Small intestine (tissue), 7 donors: ENCODE data around the gene DHRS4. TPM values are rescaled to one million over a fixed set of nuclear protein-coding genes. Genes with fewer than 3 reads are reported as not detected.

Source experiments
- DNase-seq, 2 donors: peaks; one replicate each; pipeline versions ENCODE4 v3.0.0 to v3.0.0-alpha.2; 2013
- FAIRE-seq: peaks from 2 replicates; lab custom pipeline; 2012; peaks lifted over from hg19 to GRCh38; lab: Jason Lieb, UNC
- H3K27ac ChIP-seq, 3 donors: one replicate each; pipeline ENCODE4 v1.5.1; 2013; ENCODE audit warnings: low read length in 2 of 3, mild to moderate bottlenecking in 2 of 3, control low read depth in 1 of 3, inconsistent platforms in 1 of 3, low read depth in 1 of 3, moderate library complexity in 1 of 3
- H3K27me3 ChIP-seq, 3 donors: one replicate each; pipeline ENCODE4 v1.6.1; 2013; ENCODE audit warnings: low read length in 3 of 3, inconsistent platforms in 1 of 3; ENCODE audit not compliant: control insufficient read depth in 3 of 3, insufficient read depth in 3 of 3
- H3K36me3 ChIP-seq, 3 donors: one replicate each; pipeline ENCODE4 v1.6.1; 2013; ENCODE audit warnings: low read length in 3 of 3, inconsistent platforms in 1 of 3, low read depth in 1 of 3, mild to moderate bottlenecking in 1 of 3, moderate library complexity in 1 of 3; ENCODE audit not compliant: control insufficient read depth in 3 of 3, insufficient read depth in 2 of 3
- H3K4me1 ChIP-seq, 3 donors: one replicate each; pipeline ENCODE4 v1.6.1; 2013; ENCODE audit warnings: low read length in 2 of 3, inconsistent platforms in 1 of 3, low read depth in 1 of 3, mild to moderate bottlenecking in 1 of 3, moderate library complexity in 1 of 3; ENCODE audit not compliant: control insufficient read depth in 3 of 3, insufficient read depth in 2 of 3
- H3K4me3 ChIP-seq, 3 donors: one replicate each; pipeline ENCODE4 v1.5.1; 2013; ENCODE audit warnings: low read length in 3 of 3, control low read depth in 1 of 3, inconsistent platforms in 1 of 3, low read depth in 1 of 3, mild to moderate bottlenecking in 1 of 3, moderate library complexity in 1 of 3
- H3K9me3 ChIP-seq, 2 donors: one replicate each; pipeline ENCODE4 v1.6.1; 2013; ENCODE audit warnings: low read depth in 1 of 2, low read length in 1 of 2; ENCODE audit not compliant: control insufficient read depth in 2 of 2, insufficient read depth in 1 of 2
- WGBS, 3 donors: extraction: QIAGEN DNeasy Blood & Tissue Kit; methylation state at CpG; one replicate each; pipeline ENCODE4 v1.1.7; 2013; 5-methylcytosine and 5-hydroxymethylcytosine counted together
- polyA plus RNA-seq, 4 donors: library from polyadenylated mRNA; stranded (reverse) in 3 of 4; unstranded in 1 of 4; fragments of 200-250 nt in 3 of 4; fragments of 120-200 nt in 1 of 4; gene quantifications; one replicate each; pipeline versions ENCODE4 v1.2.1 to v1.2.3, GENCODE V29; 2013
- donor health status: healthy with polysubstance abuse.
- donor health status: control.
- donor health status: control.
- donor health status: Bipolar disorder and iron deficiency.
- donor health status: healthy.

DHRS4 gene
- polyA plus RNA-seq, 4 donors = 61.6 to 163 (median 135) TPM

DNA sequence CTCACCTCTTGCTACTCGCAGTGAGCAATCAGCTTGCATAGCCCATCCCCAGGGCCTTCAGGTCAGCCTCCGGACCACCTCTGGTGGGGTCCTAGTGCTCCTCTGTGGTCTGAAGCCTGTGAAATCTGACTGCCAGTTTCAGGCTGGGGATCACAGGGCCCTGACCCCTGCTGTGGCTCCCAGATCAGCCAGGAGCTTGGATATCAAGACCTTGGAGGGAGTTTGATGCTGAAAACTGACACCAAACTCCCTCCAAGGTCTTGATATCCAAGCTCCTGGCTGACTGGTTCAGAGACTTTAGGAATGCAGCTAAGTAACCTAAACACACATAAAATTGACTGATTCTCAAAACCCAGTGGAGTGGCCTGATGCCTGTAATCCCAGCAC lies 19.8 kb upstream of the DHRS4 start:
- WGBS, 3 donors = 77 to 96% (median 79%) methylated on average over 2 of the region's 2 CpGs
- H3K4me1 ChIP-seq = peaks cover 0 to 45% (median 21%) of the 10 kb centered on the region in 3 donors
- peaks cover 0 to 4% of the 10 kb centered on the region in 2 donors for H3K9me3 ChIP-seq
- H3K4me3 ChIP-seq = no peak overlapping the region
- H3K27ac ChIP-seq = no peak overlapping the region
- DNase-seq (no peak), FAIRE-seq (no peak)
- no peaks in the 10 kb centered on the region for H3K36me3 ChIP-seq
- no peaks in the 10 kb centered on the region for H3K27me3 ChIP-seq

DNA sequence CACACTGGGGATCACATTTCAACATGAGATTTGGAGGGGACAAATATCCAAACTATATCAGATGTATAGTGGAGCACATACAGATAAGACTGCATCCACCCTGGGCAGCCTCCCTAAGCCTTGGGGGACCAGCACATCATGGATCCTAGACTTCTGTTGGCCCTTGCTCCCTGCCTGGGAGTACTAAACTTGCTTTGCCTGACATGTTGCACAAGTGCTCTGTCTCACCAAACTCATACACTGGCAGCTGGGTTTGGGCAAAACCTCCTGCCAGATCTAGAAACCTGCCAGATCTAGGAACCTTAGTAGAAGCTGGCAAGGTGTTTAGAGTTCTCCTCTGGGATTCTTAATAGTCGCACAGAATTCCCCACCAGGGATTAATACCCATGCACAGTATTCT lies 18.4 kb upstream of the DHRS4 start:
- Histone ChIP-seq H3K4me3 (no peak overlapping the region), H3K4me1 (peaks cover 0 to 41% (median 21%) of the 10 kb centered on the region in 3 donors), H3K9me3 (peaks cover 0 to 4% of the 10 kb centered on the region in 2 donors), H3K36me3 (no peaks in the 10 kb centered on the region), H3K27ac (peak overlapping the region in 1 of 3 donors; percentile 57), H3K27me3 (no peaks in the 10 kb centered on the region)
- DNase-seq (no peak), FAIRE-seq (no peak)
- 82 to 87% (median 83%) methylated on average over 1 of the region's 1 CpG for WGBS, 3 donors

DNA sequence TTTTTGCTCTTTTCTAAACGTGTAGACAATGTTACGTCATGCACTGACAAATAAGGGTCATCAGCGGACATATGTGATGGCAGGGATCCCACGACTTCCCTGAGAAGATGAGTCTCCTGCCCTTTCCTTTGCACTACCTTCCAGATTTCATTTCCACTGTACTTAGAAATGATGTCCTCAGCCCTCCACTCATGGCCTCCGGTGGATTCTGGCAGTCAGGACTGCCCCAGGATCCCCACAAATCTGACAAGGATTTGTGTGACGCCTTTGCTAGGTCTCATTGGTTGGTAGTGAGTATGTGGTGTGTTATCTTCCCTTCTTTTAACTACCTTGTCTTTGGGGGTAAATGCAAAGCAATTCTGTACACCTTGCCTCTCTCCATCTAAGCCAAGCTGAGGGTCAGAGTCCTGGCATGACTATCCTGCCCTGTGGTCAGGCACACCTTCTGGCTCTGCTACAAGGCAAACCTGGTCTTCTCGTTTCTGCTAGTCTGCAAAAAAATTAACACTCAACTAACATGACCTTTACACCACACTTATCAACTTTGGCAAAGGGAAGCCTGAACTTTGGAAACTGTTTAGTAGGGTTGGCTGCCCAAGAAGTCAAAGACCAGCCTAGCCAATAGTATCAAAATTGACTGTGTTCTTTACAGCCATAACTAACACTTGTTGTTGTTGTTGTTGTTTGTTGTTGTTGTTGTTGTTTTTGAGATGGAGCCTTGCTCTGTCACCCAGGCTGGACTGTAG lies 17.3 kb upstream of the DHRS4 start:
- Histone ChIP-seq H3K27ac (peak overlapping the region in 2 of 3 donors; percentile 18 to 30), H3K9me3 (peaks cover 0 to 4% of the 10 kb centered on the region in 2 donors), H3K4me3 (no peak overlapping the region), H3K27me3 (no peaks in the 10 kb centered on the region), H3K36me3 (peaks cover 0 to 4% (median 3%) of the 10 kb centered on the region in 3 donors), H3K4me1 (peaks cover 0 to 31% (median 15%) of the 10 kb centered on the region in 3 donors)
- WGBS, 3 donors = 51 to 71% (median 52%) methylated on average over 7 of the region's 7 CpGs
- no peak for FAIRE-seq
- DNase-seq = peak; percentile 79 to 97

DNA sequence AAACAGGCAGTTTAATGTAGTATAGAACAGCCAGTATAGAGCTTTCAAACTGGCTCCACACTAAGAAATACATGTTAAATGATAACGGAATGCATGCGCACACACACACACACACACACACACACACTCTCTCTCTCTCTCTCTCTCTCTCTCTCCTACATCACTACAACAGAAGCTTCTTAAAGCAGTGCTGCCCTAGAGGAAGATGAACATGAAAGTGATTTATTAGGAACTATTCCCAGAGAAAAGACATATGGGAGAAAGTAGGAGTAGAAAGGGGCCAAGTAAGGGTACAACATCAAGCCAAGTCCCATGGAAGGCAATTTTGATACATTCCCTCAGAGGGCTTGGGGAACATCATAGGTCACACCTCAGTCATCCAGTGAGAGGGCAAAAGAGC lies 16.4 kb upstream of the DHRS4 start:
- 74 to 91% (median 79%) methylated on average over 2 of the region's 2 CpGs for WGBS, 3 donors
- peaks cover 0 to 4% of the 10 kb centered on the region in 2 donors for H3K9me3 ChIP-seq
- FAIRE-seq (no peak), DNase-seq (no peak)
- peaks cover 0 to 4% (median 3%) of the 10 kb centered on the region in 3 donors for H3K36me3 ChIP-seq
- H3K4me3 ChIP-seq = no peak overlapping the region
- peak overlapping the region in 1 of 3 donors; percentile 27 for H3K27ac ChIP-seq
- H3K4me1 ChIP-seq = peaks cover 0 to 27% (median 15%) of the 10 kb centered on the region in 3 donors
- H3K27me3 ChIP-seq = no peaks in the 10 kb centered on the region

DNA sequence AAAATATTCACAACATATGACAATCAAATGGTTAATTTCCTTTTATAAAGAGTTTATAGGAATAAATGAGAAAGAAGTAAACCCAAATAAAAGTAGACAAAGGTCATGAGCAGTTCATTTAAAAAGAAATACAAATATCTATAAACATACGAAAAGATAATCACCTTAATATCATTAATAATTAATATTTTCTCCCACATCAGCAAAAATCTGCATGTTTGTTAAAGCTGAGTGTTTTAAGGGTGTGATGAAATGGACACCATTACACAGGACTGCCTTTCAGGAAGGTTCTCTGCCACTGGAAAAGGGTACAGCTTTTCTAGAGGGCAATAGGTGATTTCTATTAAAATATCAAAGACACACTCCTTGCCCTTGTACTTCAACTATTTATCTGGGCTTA lies 14.7 kb upstream of the DHRS4 start:
- 35 to 72% (median 36%) methylated on average over 1 of the region's 1 CpG for WGBS, 3 donors
- peak; percentile 70 for FAIRE-seq

DNA sequence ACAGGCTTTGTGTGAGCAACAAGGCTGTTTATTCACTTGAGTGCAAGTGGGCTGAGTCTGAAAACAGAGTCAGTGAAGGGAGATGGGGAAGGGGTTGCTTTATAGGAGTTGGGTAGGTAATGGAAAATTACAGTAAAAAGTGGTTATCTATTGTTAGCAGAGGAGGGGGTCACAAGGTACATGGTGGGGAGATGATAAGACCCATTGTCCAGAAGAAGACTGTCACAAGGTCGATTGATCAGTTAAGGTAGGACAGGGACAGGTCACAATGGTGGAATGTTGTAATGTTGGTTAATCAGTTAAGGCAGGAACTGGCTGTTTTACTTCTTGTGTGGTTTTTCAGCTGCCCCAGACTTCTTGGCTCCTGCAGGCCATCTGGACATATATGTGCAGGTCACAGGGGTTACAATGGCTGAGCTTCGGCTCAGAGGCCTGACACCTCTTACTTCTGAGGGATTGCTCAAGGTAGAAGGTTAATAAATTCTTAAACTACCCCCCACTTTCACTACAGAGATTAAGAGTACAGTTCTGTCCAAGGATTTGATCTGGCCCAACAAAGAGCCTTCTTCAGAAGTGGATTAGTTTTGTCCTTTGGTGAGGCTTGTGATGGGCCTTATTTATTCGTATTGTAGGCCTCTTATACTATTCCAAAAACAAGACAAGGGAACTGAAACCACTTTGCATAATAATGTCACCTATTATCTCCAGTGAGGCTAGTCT lies 13.8 kb upstream of the DHRS4 start:
- Histone ChIP-seq H3K9me3 (peaks cover 0 to 4% of the 10 kb centered on the region in 2 donors), H3K27me3 (no peaks in the 10 kb centered on the region), H3K27ac (no peak overlapping the region), H3K4me3 (no peak overlapping the region), H3K4me1 (peaks cover 0 to 13% (median 12%) of the 10 kb centered on the region in 3 donors), H3K36me3 (peaks cover 0 to 7% (median 4%) of the 10 kb centered on the region in 3 donors)
- WGBS, 3 donors = 81 to 82% (median 82%) methylated on average over 3 of the region's 3 CpGs
- no peak for DNase-seq
- no peak for FAIRE-seq

More for the DNA sequence above, 14.7 kb upstream of the DHRS4 start:
- Histone ChIP-seq H3K36me3 (peaks cover 0 to 7% (median 4%) of the 10 kb centered on the region in 3 donors), H3K27me3 (no peaks in the 10 kb centered on the region), H3K4me1 (peaks cover 0 to 17% (median 12%) of the 10 kb centered on the region in 3 donors), H3K27ac (no peak overlapping the region), H3K9me3 (peaks cover 0 to 4% of the 10 kb centered on the region in 2 donors), H3K4me3 (no peak overlapping the region)
- no peak for DNase-seq

DNA sequence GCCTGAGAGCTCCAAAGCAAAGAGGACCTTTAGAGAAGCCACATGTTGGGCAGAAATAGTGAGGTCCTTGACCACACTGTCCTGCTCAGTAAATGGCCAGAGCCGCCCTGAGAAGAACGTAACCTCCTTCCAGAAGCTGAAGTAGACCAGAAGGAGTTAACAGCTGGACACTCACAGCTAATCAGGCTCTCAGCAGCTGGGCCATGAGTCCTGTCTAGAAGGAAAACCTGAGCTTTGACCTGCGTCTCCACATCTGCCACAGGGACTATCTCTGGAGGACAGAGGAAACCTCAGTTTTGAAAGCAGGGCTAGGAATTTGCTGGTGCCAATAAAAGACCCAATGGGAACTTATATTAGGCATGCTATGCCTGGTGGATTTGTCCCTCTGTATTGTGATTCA lies 12.3 kb upstream of the DHRS4 start:
- no peak overlapping the region for H3K4me3 ChIP-seq
- 46 to 75% (median 47%) methylated on average over 3 of the region's 3 CpGs for WGBS, 3 donors

DNA sequence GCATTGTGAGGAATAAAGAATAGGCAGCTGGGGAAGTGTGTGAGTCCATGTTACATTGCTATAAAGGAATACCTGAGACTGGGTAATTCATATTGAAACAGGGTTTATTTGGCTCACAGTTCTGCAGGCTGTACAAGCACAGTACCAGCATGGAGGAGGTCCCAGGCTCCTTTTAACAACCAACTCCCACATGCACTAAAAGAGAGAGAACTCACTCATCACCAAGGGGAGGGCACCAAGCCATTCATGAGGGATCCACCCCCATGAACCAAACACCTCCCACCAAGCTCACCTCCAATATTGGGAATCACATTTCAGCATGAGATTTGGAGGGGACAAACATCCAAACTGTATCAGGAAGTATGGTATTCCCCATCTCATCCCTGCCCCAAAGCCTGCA lies 11.9 kb upstream of the DHRS4 start:
- no peaks in the 10 kb centered on the region for H3K27me3 ChIP-seq
- H3K4me1 ChIP-seq = peaks cover 0 to 6% (median 5%) of the 10 kb centered on the region in 3 donors
- H3K27ac ChIP-seq = no peak overlapping the region
- peaks cover 0 to 3% of the 10 kb centered on the region in 2 donors for H3K9me3 ChIP-seq
- peaks cover 0 to 7% (median 4%) of the 10 kb centered on the region in 3 donors for H3K36me3 ChIP-seq
- no peak for DNase-seq
- FAIRE-seq = no peak
- H3K4me3 ChIP-seq = no peak overlapping the region

More for the DNA sequence above, 12.3 kb upstream of the DHRS4 start:
- no peak for DNase-seq
- Histone ChIP-seq H3K36me3 (peaks cover 0 to 7% (median 4%) of the 10 kb centered on the region in 3 donors), H3K27me3 (no peaks in the 10 kb centered on the region), H3K9me3 (peaks cover 0 to 4% of the 10 kb centered on the region in 2 donors), H3K27ac (no peak overlapping the region), H3K4me1 (peaks cover 0 to 6% (median 6%) of the 10 kb centered on the region in 3 donors)
- FAIRE-seq = no peak
